WTC11 (cell line): ENCODE results near the gene PIP4P1. TPM values are rescaled to one million over a fixed set of nuclear protein-coding genes. Genes with fewer than 3 reads are reported as not detected.

Source experiments
- ATAC-seq: fragments of 200-7000 bp; cut with Tn5 transposase; 2 replicates; pipeline ENCODE4 v1.10.0; 2021; ENCODE audit warnings: mild to moderate bottlenecking, moderate library complexity
- CTCF ChIA-PET: fragments of 300-600 bp; sonication (Branson Sonifier 250); formaldehyde crosslinking; loops from one replicate; lab custom pipeline; 2021; ENCODE audit warnings: antibody characterized with exemption; lab: Charles Lee
- POLR2A ChIA-PET: fragments of 350-600 bp; sonication (Branson Sonifier 250); formaldehyde crosslinking; loops from one replicate; lab custom pipeline; 2021; ENCODE audit warnings: antibody characterized with exemption; lab: Charles Lee
- DNase-seq: peaks from one replicate; pipeline ENCODE4 v3.0.0; 2021; ENCODE audit warnings: low spot score
- H3K27ac Mint-ChIP-seq: 2 replicates; pipeline ENCODE4 v1.8.0; 2021; ENCODE audit warnings: mixed read lengths
- H3K27me3 Mint-ChIP-seq: 2 replicates; pipeline ENCODE4 v1.8.0; 2021; ENCODE audit warnings: low read depth, mild to moderate bottlenecking, moderate library complexity, mixed read lengths
- H3K36me3 Mint-ChIP-seq: 2 replicates; pipeline ENCODE4 v1.8.0; 2021; ENCODE audit warnings: mixed read lengths
- H3K4me1 Mint-ChIP-seq: 2 replicates; pipeline ENCODE4 v1.8.0; 2022; ENCODE audit warnings: mixed read lengths
- H3K4me3 Mint-ChIP-seq: 2 replicates; pipeline ENCODE4 v1.8.0; 2021; ENCODE audit warnings: mild to moderate bottlenecking, moderate library complexity, mixed read lengths
- H3K9me3 Mint-ChIP-seq: 2 replicates; pipeline ENCODE4 v1.8.0; 2021; ENCODE audit warnings: mixed read lengths
- ARID4B ChIP-seq: sonication (generic); formaldehyde crosslinking; IDR thresholded peaks from 2 replicates; pipeline ENCODE4 v1.8.0; 2023; ENCODE audit warnings: missing genetic modification reagents, mild to moderate bottlenecking, borderline replicate concordance
- ETV6 ChIP-seq: sonication (generic); formaldehyde crosslinking; IDR thresholded peaks from 2 replicates; pipeline ENCODE4 v1.8.1; 2022; ENCODE audit warnings: mild to moderate bottlenecking, missing genetic modification reagents
- FOXK1 ChIP-seq: sonication (generic); formaldehyde crosslinking; IDR thresholded peaks from 2 replicates; pipeline ENCODE4 v1.8.0; 2022; ENCODE audit warnings: mild to moderate bottlenecking, moderate library complexity, missing genetic modification reagents
- GABPB1 ChIP-seq: sonication (generic); formaldehyde crosslinking; IDR thresholded peaks from 2 replicates; pipeline ENCODE4 v1.8.1; 2023; ENCODE audit warnings: mild to moderate bottlenecking, missing genetic modification reagents
- MYBL2 ChIP-seq: sonication (generic); formaldehyde crosslinking; IDR thresholded peaks from 2 replicates; pipeline ENCODE4 v1.8.1; 2023; ENCODE audit warnings: mild to moderate bottlenecking, moderate library complexity, missing genetic modification reagents
- TEAD4 ChIP-seq: sonication (generic); formaldehyde crosslinking; IDR thresholded peaks from 2 replicates; pipeline ENCODE4 v1.8.0; 2022; ENCODE audit warnings: mild to moderate bottlenecking, missing genetic modification reagents
- USF1 ChIP-seq: sonication (generic); formaldehyde crosslinking; IDR thresholded peaks from 2 replicates; pipeline ENCODE4 v1.8.0; 2022; ENCODE audit warnings: mild to moderate bottlenecking, missing genetic modification reagents
- ZBTB43 ChIP-seq: sonication (generic); formaldehyde crosslinking; IDR thresholded peaks from 2 replicates; pipeline ENCODE4 v1.8.1; 2023; ENCODE audit warnings: mild to moderate bottlenecking, missing genetic modification reagents
- ZNF121 ChIP-seq: sonication (generic); formaldehyde crosslinking; IDR thresholded peaks from 2 replicates; pipeline ENCODE4 v1.8.0; 2023; ENCODE audit warnings: missing genetic modification reagents
- ZNF423 ChIP-seq: fragments of 250-450 bp; sonication (Bioruptor Pico); IDR thresholded peaks from 2 replicates; pipeline ENCODE4 v2.1.2; 2022; ENCODE audit warnings: mild to moderate bottlenecking, moderate library complexity
- ZNF425 ChIP-seq: fragments of 250-450 bp; sonication (Bioruptor Pico); conservative IDR thresholded peaks from 2 replicates; pipeline ENCODE4 v1.9.0; 2021; ENCODE audit warnings: mild to moderate bottlenecking
- ZNF671 ChIP-seq: fragments of 250-450 bp; sonication (Bioruptor Pico); IDR thresholded peaks from 2 replicates; pipeline ENCODE4 v1.8.0; 2021; ENCODE audit warnings: mild to moderate bottlenecking
- total RNA-seq: library from RNA; stranded (reverse); gene quantifications from 3 replicates; pipeline ENCODE4 v1.2.3, GENCODE V29; 2021
- TF ChIP-seq, protein P1 (sequence below): sonication (generic); formaldehyde crosslinking; IDR thresholded peaks from 2 replicates; pipeline ENCODE4 v1.8.1; 2022; ENCODE audit warnings: low read depth, mild to moderate bottlenecking, moderate library complexity, missing genetic modification reagents, borderline replicate concordance
- TF ChIP-seq, protein P2 (sequence below): sonication (generic); formaldehyde crosslinking; IDR thresholded peaks from 2 replicates; pipeline ENCODE4 v1.8.1; 2022; ENCODE audit warnings: mild to moderate bottlenecking, missing genetic modification reagents, moderate library complexity, borderline replicate concordance
- TF ChIP-seq, protein P3 (sequence below): sonication (generic); formaldehyde crosslinking; IDR thresholded peaks from 2 replicates; pipeline ENCODE4 v1.8.0; 2023; ENCODE audit warnings: missing genetic modification reagents
- TF ChIP-seq, protein P4 (sequence below): sonication (generic); formaldehyde crosslinking; IDR thresholded peaks from 2 replicates; pipeline ENCODE4 v1.8.0; 2022; ENCODE audit warnings: mild to moderate bottlenecking, missing genetic modification reagents

Gene PIP4P1
- total RNA-seq, 1 experiment from 2014 or later = 34.1 TPM

DNA sequence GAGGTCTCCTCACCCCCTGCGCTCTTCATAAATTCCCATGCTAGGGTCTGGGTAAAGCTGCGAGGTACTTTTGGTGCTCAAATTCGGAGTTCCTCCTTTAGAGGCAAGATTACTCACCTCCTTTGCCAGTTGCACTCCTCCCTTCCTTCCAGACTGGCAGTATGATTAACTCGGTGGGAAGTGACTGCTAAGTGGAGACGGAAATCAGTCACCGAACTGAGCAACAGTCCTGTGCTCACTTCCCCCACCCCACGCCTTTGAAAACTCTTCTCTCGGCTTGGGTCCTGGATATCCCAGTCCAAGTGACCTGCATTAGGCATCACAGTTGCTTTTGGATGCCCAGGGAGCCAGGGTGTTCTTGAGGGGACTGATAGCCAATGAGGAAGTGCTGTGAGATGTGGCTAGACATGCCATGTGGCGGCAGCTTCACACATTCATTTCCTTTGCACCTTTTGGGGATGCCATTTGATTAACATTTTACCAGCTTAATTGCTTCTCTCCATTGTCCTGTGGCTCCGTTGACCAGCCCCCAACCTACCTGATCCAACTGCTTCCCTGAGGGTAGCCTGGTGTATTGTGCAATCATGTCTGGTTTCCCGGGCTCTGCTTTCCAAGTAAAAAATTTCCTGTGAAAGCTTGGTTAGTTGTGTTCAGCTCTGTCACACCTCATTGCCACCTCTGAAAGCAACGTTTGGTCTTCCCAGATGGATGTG lies 8.8 kb upstream of the PIP4P1 start:
- CTCF ChIA-PET = interaction anchor here (0.8 to 2.5 kb wide), 7 partner anchors 9 to 143 kb away, joined by 3 to 10 read pairs (median 4); partner anchors contain the start of gene PIP4P1
- DNase-seq = no peak
- Mint-ChIP-seq H3K27ac (peak overlapping the region; percentile 98), H3K36me3 (peaks cover 33% of the 10 kb centered on the region), H3K4me3 (peak overlapping the region; percentile 99), H3K9me3 (no peaks in the 10 kb centered on the region), H3K4me1 (peaks cover 19% of the 10 kb centered on the region), H3K27me3 (peaks cover 6% of the 10 kb centered on the region; the same call in 1 of the 2 replicates)
- POLR2A ChIA-PET = interaction anchor here (0.6 to 2.4 kb wide), 6 partner anchors 8 to 139 kb away, joined by 3 to 19 read pairs (median 4); partner anchors contain the start of genes APEX1, CCNB1IP1, OSGEP and PARP2
- TF ChIP-seq TEAD4 (CRISPR knock-in tag) (no peak), GABPB1 (CRISPR knock-in tag) (0 out of 2 replicates have a peak, but pooled peaks have one; percentile 23)
- ATAC-seq = peak; percentile 7

DNA sequence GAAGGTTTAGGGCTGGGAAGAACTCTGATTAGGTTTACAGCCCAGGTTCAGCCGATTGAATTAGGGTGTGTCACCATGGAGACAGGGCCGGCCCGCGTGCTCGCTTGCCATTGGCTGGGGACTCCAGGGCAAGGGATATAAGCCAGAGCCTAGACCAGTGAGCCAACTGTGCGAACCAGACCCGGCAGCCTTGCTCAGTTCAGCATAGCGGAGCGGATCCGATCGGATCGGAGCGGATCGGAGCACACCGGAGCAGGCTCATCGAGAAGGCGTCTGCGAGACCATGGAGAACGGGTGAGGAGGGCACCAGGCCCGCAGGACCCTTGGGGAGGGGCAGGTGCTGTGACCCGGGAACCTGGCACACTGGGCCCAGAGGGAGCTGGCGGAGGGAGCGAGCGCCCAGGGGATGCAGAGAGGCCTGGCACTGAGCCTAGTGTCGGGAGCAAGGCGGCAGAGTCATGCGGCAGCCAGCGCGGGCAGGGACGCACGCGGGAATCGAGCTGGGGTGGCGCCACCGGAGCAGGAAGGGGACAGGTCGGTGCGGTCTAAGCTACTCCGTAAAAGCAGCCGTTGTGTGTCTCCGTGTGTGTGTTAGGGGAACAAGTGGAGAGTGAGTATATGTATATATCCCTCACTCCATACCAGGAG lies 8.1 kb upstream of the PIP4P1 start, which contains the start of gene PNP:
PNP (plus strand) TSS at position 165 of the 648 bp plus-strand sequence; CDS start at position 284, 119 bp downstream.
- peaks cover 26% of the 10 kb centered on the region for H3K36me3 Mint-ChIP-seq
- CTCF ChIA-PET = interaction anchor here (0.8 to 2.5 kb wide), 7 partner anchors 8 to 144 kb away, joined by 3 to 10 read pairs (median 4); partner anchors contain the start of gene PIP4P1
- H3K4me3 Mint-ChIP-seq = peak within 1 kb of the TSS; percentile 99
- DNase-seq = peak; percentile 92
- peak within 1 kb of the TSS; percentile 98 for H3K27ac Mint-ChIP-seq
- peaks cover 19% of the 10 kb centered on the region for H3K4me1 Mint-ChIP-seq
- ATAC-seq = peak; percentile 98
- H3K27me3 Mint-ChIP-seq = peaks cover 6% of the 10 kb centered on the region
- H3K9me3 Mint-ChIP-seq = no peaks in the 10 kb centered on the region
- POLR2A ChIA-PET = interaction anchor here (1.0 to 2.4 kb wide), 5 partner anchors 8 to 140 kb away, joined by 3 to 19 read pairs (median 6); partner anchors contain the start of genes APEX1, OSGEP, PARP2 and PIP4P1
- peak; percentile 67; the same call in 1 of the 2 replicates for TF ChIP-seq GABPB1 (CRISPR knock-in tag)
- TF ChIP-seq, protein P1, sequence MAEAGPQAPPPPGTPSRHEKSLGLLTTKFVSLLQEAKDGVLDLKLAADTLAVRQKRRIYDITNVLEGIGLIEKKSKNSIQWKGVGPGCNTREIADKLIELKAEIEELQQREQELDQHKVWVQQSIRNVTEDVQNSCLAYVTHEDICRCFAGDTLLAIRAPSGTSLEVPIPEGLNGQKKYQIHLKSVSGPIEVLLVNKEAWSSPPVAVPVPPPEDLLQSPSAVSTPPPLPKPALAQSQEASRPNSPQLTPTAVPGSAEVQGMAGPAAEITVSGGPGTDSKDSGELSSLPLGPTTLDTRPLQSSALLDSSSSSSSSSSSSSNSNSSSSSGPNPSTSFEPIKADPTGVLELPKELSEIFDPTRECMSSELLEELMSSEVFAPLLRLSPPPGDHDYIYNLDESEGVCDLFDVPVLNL (CRISPR knock-in tag) = peak; percentile 48; the same call in 1 of the 2 replicates
- peak; percentile 31; the same call in 1 of the 2 replicates for TF ChIP-seq TEAD4 (CRISPR knock-in tag)
- TF ChIP-seq ZBTB43 (CRISPR knock-in tag) = peak; percentile 87; the same call in 1 of the 2 replicates
- peak; percentile 20; the same call in 1 of the 2 replicates for TF ChIP-seq USF1 (CRISPR knock-in tag)
- TF ChIP-seq FOXK1 (CRISPR knock-in tag) = 0 out of 2 replicates have a peak, but pooled peaks have one; percentile 48
- peak; percentile 86 for TF ChIP-seq ETV6 (CRISPR knock-in tag)
- TF ChIP-seq ZNF425 = no peak
- TF ChIP-seq, protein P2, sequence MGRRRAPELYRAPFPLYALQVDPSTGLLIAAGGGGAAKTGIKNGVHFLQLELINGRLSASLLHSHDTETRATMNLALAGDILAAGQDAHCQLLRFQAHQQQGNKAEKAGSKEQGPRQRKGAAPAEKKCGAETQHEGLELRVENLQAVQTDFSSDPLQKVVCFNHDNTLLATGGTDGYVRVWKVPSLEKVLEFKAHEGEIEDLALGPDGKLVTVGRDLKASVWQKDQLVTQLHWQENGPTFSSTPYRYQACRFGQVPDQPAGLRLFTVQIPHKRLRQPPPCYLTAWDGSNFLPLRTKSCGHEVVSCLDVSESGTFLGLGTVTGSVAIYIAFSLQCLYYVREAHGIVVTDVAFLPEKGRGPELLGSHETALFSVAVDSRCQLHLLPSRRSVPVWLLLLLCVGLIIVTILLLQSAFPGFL (CRISPR knock-in tag) = peak; percentile 74; the same call in 1 of the 2 replicates
- TF ChIP-seq MYBL2 = 0 out of 2 replicates have a peak, but pooled peaks have one; percentile 14
- TF ChIP-seq, protein P3, sequence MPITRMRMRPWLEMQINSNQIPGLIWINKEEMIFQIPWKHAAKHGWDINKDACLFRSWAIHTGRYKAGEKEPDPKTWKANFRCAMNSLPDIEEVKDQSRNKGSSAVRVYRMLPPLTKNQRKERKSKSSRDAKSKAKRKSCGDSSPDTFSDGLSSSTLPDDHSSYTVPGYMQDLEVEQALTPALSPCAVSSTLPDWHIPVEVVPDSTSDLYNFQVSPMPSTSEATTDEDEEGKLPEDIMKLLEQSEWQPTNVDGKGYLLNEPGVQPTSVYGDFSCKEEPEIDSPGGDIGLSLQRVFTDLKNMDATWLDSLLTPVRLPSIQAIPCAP (CRISPR knock-in tag) = 0 out of 2 replicates have a peak, but pooled peaks have one; percentile 70
- TF ChIP-seq, protein P4, sequence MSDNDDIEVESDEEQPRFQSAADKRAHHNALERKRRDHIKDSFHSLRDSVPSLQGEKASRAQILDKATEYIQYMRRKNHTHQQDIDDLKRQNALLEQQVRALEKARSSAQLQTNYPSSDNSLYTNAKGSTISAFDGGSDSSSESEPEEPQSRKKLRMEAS = peak; percentile 53; the same call in 1 of the 2 replicates
- TF ChIP-seq ZNF671 (CRISPR knock-in tag) = no peak
- 0 out of 2 replicates have a peak, but pooled peaks have one; percentile 28 for TF ChIP-seq ZNF121 (CRISPR knock-in tag)
- no peak for TF ChIP-seq ZNF423
- TF ChIP-seq ARID4B (CRISPR knock-in tag) = peak; percentile 17; the same call in 1 of the 2 replicates
